ENCODE results near the gene PHYKPL. TPM values are rescaled to one million over a fixed set of nuclear protein-coding genes. Genes with fewer than 3 reads are reported as not detected.
A peak's percentile ranks its signal among the peaks of the same experiment; 100 is the strongest.
"Not testable (repeated sequence)": the region's sequence is repeated elsewhere in the genome, so short reads cannot be mapped to it uniquely, and the experiment has no call there.

Gene PHYKPL
- total RNA-seq, 1 donor from 2014 or later: 55.7 TPM

- Mint-ChIP-seq H3K27me3 (ENCODE audit: low read depth) (peaks cover 5% of the 10 kb centered on the region), H3K36me3 (ENCODE audit: low read depth) (peaks cover 3% of the 10 kb centered on the region), H3K9me3 (no peaks in the 10 kb centered on the region), H3K27ac (ENCODE audit: unreplicated experiment) (no peak overlapping the region), H3K4me3 (peak overlapping the region; percentile 17), H3K4me1 (peaks cover 4% of the 10 kb centered on the region)
- TF ChIP-seq, protein P1, sequence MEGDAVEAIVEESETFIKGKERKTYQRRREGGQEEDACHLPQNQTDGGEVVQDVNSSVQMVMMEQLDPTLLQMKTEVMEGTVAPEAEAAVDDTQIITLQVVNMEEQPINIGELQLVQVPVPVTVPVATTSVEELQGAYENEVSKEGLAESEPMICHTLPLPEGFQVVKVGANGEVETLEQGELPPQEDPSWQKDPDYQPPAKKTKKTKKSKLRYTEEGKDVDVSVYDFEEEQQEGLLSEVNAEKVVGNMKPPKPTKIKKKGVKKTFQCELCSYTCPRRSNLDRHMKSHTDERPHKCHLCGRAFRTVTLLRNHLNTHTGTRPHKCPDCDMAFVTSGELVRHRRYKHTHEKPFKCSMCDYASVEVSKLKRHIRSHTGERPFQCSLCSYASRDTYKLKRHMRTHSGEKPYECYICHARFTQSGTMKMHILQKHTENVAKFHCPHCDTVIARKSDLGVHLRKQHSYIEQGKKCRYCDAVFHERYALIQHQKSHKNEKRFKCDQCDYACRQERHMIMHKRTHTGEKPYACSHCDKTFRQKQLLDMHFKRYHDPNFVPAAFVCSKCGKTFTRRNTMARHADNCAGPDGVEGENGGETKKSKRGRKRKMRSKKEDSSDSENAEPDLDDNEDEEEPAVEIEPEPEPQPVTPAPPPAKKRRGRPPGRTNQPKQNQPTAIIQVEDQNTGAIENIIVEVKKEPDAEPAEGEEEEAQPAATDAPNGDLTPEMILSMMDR (conservative IDR thresholded peaks at IDR 0.05): no peak
- DNase-seq (ENCODE audit: low read depth, low spot score): no peak
Observed at GRCh38 chr5:178199581-178200434, 32.8 kb downstream of the PHYKPL start.

GRCh38 chr5:178198706-178199105 lies 33.9 kb downstream of the PHYKPL start:
- H3K4me3 Mint-ChIP-seq: no peak overlapping the region
- DNase-seq (ENCODE audit: low read depth, low spot score): no peak
- peaks cover 2% of the 10 kb centered on the region for H3K27me3 Mint-ChIP-seq (ENCODE audit: low read depth)
- TF ChIP-seq, protein P1 (conservative IDR thresholded peaks at IDR 0.05): no peak
- H3K36me3 Mint-ChIP-seq (ENCODE audit: low read depth): no peaks in the 10 kb centered on the region
- no peaks in the 10 kb centered on the region for H3K9me3 Mint-ChIP-seq
- H3K4me1 Mint-ChIP-seq: no peaks in the 10 kb centered on the region
- H3K27ac Mint-ChIP-seq (ENCODE audit: unreplicated experiment): no peak overlapping the region

DNA sequence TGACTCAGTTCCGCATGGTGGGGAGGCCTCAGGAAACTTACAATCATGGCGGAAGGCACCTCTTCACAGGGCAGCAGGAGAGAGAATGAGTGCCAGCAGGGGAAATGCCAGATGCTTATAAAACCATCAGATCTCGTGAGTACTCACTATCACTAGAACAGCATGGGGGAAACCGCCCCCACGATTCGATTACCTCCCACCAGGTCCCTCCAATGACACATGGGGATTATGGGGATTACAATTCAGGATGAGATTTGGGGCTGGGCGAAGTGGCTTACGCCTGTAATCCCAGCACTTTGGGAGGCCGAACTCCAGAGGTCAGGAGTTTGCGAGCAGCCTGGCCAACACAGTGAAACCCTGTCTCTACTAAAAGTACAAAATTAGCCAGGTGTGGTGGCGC lies 34.5 kb downstream of the PHYKPL start:
- H3K4me3 Mint-ChIP-seq: peak overlapping the region; percentile 21
- H3K27ac Mint-ChIP-seq (ENCODE audit: unreplicated experiment); H3K9me3 Mint-ChIP-seq; H3K36me3 Mint-ChIP-seq (ENCODE audit: low read depth); H3K4me1 Mint-ChIP-seq; DNase-seq (ENCODE audit: low read depth, low spot score); H3K27me3 Mint-ChIP-seq (ENCODE audit: low read depth): not testable (repeated sequence)

DNA sequence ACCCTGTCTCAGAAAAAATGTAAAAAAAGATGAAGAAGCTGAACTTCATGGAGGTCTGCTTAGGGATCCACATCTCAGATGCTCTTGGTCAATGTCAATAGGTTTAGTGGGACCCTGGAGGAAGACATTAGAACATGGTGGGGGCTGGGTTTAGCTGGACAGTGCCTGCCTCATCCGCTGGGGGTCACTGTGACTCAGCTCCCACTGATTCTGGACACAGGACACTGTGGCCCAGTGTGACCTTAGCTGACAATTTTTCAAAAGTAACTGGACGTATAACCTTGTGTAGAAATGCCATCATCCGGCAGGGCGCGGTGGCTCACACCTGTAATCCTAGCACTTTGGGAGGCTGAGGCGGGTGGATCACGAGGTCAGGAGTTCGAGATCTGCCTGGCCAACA lies 35.6 kb downstream of the PHYKPL start:
- Mint-ChIP-seq H3K27ac (ENCODE audit: unreplicated experiment) (no peak overlapping the region), H3K4me1 (no peaks in the 10 kb centered on the region), H3K36me3 (ENCODE audit: low read depth) (no peaks in the 10 kb centered on the region), H3K9me3 (peaks cover 2% of the 10 kb centered on the region), H3K27me3 (ENCODE audit: low read depth) (peaks cover 7% of the 10 kb centered on the region), H3K4me3 (no peak overlapping the region)
- no peak for DNase-seq (ENCODE audit: low read depth, low spot score)
- TF ChIP-seq, protein P1 (conservative IDR thresholded peaks at IDR 0.05): peak; percentile 53

DNA sequence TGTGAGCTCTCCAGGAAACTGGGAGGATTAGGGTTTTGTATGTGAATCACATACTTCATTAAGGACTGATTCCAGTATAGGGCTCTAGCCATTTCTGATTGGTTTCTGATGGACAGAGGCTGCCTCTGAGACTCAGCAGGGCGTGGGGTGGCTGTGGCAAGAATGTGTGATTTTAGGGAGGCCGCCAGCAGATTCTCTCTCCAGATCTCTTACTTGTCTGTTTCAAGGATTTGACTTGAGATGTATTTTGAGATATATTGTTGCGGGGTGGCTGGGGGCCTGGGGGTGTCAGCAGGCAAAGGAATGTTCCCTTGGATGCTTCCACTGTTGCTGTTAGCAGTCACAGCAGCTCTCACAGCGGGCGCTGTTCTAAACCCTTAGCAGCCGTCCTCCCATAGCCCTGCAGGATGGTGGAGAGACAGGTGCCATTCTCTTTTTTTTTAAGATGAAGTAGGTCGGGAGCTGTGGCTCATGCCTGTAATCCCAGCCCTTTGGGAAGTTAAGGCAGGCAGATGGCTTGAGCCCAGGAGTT lies 36.3 kb downstream of the PHYKPL start:
- H3K27me3 Mint-ChIP-seq (ENCODE audit: low read depth): peaks cover 7% of the 10 kb centered on the region
- TF ChIP-seq, protein P1 (conservative IDR thresholded peaks at IDR 0.05): no peak
- no peak overlapping the region for H3K4me3 Mint-ChIP-seq
- H3K27ac Mint-ChIP-seq (ENCODE audit: unreplicated experiment): no peak overlapping the region
- peaks cover 2% of the 10 kb centered on the region for H3K9me3 Mint-ChIP-seq
- no peaks in the 10 kb centered on the region for H3K4me1 Mint-ChIP-seq
- H3K36me3 Mint-ChIP-seq (ENCODE audit: low read depth): no peaks in the 10 kb centered on the region
- DNase-seq (ENCODE audit: low read depth, low spot score): no peak

DNA sequence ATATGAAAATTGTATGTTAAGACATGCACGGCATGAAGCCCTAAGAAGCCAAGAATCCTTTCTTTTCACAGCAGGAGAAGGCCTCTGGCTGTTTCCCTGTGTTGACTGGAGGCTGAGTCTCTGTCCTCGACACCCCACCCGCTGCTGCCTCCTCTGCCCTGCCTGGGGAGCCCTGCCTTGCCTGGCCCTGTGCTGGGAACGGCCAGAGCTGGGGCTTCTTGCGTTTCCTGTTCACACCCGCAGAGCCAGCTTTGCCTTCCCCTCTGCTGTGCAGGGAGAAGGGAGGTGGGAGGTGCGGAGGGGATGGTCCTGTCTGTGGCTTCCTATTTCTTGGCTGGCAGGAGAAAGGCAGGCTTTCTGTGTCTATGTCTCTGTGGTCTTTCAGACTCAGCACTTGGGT lies 38.6 kb downstream of the PHYKPL start:
- Mint-ChIP-seq H3K36me3 (ENCODE audit: low read depth) (no peaks in the 10 kb centered on the region), H3K4me1 (no peaks in the 10 kb centered on the region), H3K9me3 (peaks cover 2% of the 10 kb centered on the region), H3K4me3 (no peak overlapping the region), H3K27me3 (ENCODE audit: low read depth) (peaks cover 7% of the 10 kb centered on the region), H3K27ac (ENCODE audit: unreplicated experiment) (no peak overlapping the region)
- TF ChIP-seq, protein P1 (conservative IDR thresholded peaks at IDR 0.05): no peak
- DNase-seq (ENCODE audit: low read depth, low spot score): no peak
